ENCODE results near the gene NUMB. TPM values are rescaled to one million over a fixed set of nuclear protein-coding genes. Genes with fewer than 3 reads are reported as not detected.

The NUMB gene
- total and polyA plus RNA-seq, 2 donors (not counting 3 experiments of a cell fraction or from before 2014, with no cell fraction given), result 128 to 164 TPM

- Histone ChIP-seq H3K9me3 (replicated peaks; ENCODE audit: control insufficient read depth, insufficient read depth, low read length) (no peaks in the 10 kb centered on the region), H3K9me1 (replicated peaks; ENCODE audit: control insufficient read depth, extremely low read depth, insufficient read depth, low read length) (no peaks in the 10 kb centered on the region), H4K20me1 (replicated peaks; ENCODE audit: control insufficient read depth, extremely low read depth, insufficient read depth, low read length) (peaks cover 15% of the 10 kb centered on the region), H3K4me2 (ENCODE audit: insufficient read depth, low read length) (peak overlapping the region; percentile 70), H3K4me3 (replicated peaks in 1 of 3; ENCODE audit: insufficient read depth in 1 of 3, low read depth in 1 of 3, low read length in 3 of 3) (peak overlapping the region in 1 of 3 experiments; percentile 38), H3K27me3 (ENCODE audit: control insufficient read depth in 2 of 2, insufficient read depth in 2 of 2, low read length in 2 of 2) (no peaks in the 10 kb centered on the region), H3K79me2 (ENCODE audit: control insufficient read depth, insufficient read depth, low read length) (peaks cover 78% of the 10 kb centered on the region), H3K9ac (replicated peaks; ENCODE audit: extremely low read depth, insufficient read depth, low read length) (no peak overlapping the region), H3K36me3 (ENCODE audit: control insufficient read depth in 2 of 2, extremely low read depth in 1 of 2, insufficient read depth in 2 of 2, low read length in 2 of 2) (no peaks in the 10 kb centered on the region), H2AFZ (ENCODE audit: low read depth, low read length) (no peak overlapping the region), H3K27ac (ENCODE audit: insufficient read depth, low read depth, low read length) (no peak overlapping the region), H3K4me1 (ENCODE audit: control insufficient read depth, extremely low read depth, insufficient read depth, low read length) (peaks cover 48% of the 10 kb centered on the region)
- FAIRE-seq, result no peak
- dilution Hi-C loops (cut with MboI; ENCODE audit: extremely low pct_ligation_motif_present, low sequenced_read_pairs) (loop anchor here (25.0 kb wide), 2 partner anchors 168 to 268 kb away; no protein-coding TSS in a partner anchor), intact Hi-C loops (cut with micrococcal nuclease) (loop anchor here (5.0 kb wide), 2 partner anchors 143 to 158 kb away; no protein-coding TSS in a partner anchor)
- TF ChIP-seq GATA2 (IDR thresholded peaks at IDR 0.05; ENCODE audit: insufficient read depth, insufficient read length, low read depth, low read length) (no peak), EZH2 (IDR thresholded peaks at IDR 0.05; ENCODE audit: borderline replicate concordance, low read depth, low read length, severe bottlenecking) (no peak), JUN (IDR thresholded peaks at IDR 0.05; ENCODE audit: borderline replicate concordance, insufficient read depth, insufficient read length, low read depth) (no peak), FOS (IDR thresholded peaks at IDR 0.05; ENCODE audit: borderline replicate concordance, insufficient read depth, low read length) (no peak), POLR2A (IDR thresholded peaks at IDR 0.05; ENCODE audit: low read depth, low read length) (no peak), POLR2AphosphoS5 (IDR thresholded peaks at IDR 0.05; ENCODE audit: insufficient read depth, low read depth, low read length) (no peak), MYC (IDR thresholded peaks at IDR 0.05; ENCODE audit: low read depth, low read length) (no peak), MAX (IDR thresholded peaks at IDR 0.05; ENCODE audit: insufficient read depth, insufficient read length) (no peak), CTCF (IDR thresholded peaks at IDR 0.05; ENCODE audit: extremely low read depth in 1 of 2, insufficient read depth in 1 of 2, low read depth in 1 of 2, low read length in 2 of 2) (no peak)
- ChIA-PET CTCF (interaction anchor here (1.4 to 11.6 kb wide), 3 partner anchors 11 to 160 kb away, joined by 4 to 123 read pairs (median 12); no protein-coding TSS in a partner anchor), POLR2A (no interaction called here)
- no TSS peak for BruUV-seq (replicated peaks)
- peak; percentile 41 for DNase-seq (ENCODE audit: low read depth, low spot score)
Measured at GRCh38 chr14:73455294-73455693, 3.1 kb downstream of the NUMB start.

Data from endothelial cell of umbilical vein (primary cell).